Heart left ventricle (tissue), 16 donors: Measurements from ENCODE around the gene RAD51B. TPM values are rescaled to one million over a fixed set of nuclear protein-coding genes. Genes with fewer than 3 reads are reported as not detected.

Source experiments
- ATAC-seq, 4 donors: fragments of 200-7000 bp; cut with Tn5 transposase; one replicate each; pipeline ENCODE4 v1.9.1; 2020 to 2022; ENCODE audit warnings: moderate library complexity in 4 of 4, mild to moderate bottlenecking in 3 of 4, moderate number of reproducible peaks in 1 of 4
- DNase-seq, 5 donors: peaks; one replicate each; pipeline ENCODE4 v3.0.0-alpha.2; 2020
- H3K27ac ChIP-seq, 12 donors: fragments of 200-600 bp; sonication (generic) in 4 of 12; one replicate each; pipeline versions ENCODE4 v1.5.0 to v1.8.0; 2016 to 2022; ENCODE audit warnings: mild to moderate bottlenecking in 2 of 12
- H3K27me3 ChIP-seq, 9 donors: fragments of 200-600 bp; sonication (generic) in 2 of 9; one replicate each; pipeline versions ENCODE4 v1.5.1 to v1.8.0; 2016 to 2022; ENCODE audit warnings: mild to moderate bottlenecking in 3 of 9
- H3K36me3 ChIP-seq, 9 donors: fragments of 200-600 bp; sonication (generic) in 2 of 9; one replicate each; pipeline versions ENCODE4 v1.5.0 to v1.8.0; 2018 to 2022; ENCODE audit warnings: mild to moderate bottlenecking in 2 of 9
- H3K4me1 ChIP-seq, 12 donors: fragments of 200-600 bp; sonication (generic) in 4 of 12; one replicate each; pipeline versions ENCODE4 v1.5.0 to v1.8.0; 2016 to 2022; ENCODE audit warnings: mild to moderate bottlenecking in 3 of 12
- H3K4me3 ChIP-seq, 12 donors: fragments of 200-600 bp; sonication (generic) in 4 of 12; one replicate each; pipeline versions ENCODE4 v1.5.0 to v1.8.0; 2017 to 2022; ENCODE audit warnings: mild to moderate bottlenecking in 9 of 12, moderate library complexity in 4 of 12
- H3K9me3 ChIP-seq, 12 donors: fragments of 200-600 bp; sonication (generic) in 4 of 12; one replicate each; pipeline versions ENCODE4 v1.5.0 to v1.8.0; 2016 to 2022; ENCODE audit warnings: mild to moderate bottlenecking in 1 of 12
- POLR2A ChIP-seq, 2 donors: fragments of 450-650 bp; IDR thresholded peaks; one replicate each; pipeline ENCODE4 v1.6.1; 2017; ENCODE audit warnings: antibody characterized with exemption in 2 of 2, mild to moderate bottlenecking in 2 of 2, moderate library complexity in 2 of 2
- WGBS, 4 donors: extraction: QIAGEN DNeasy Blood & Tissue Kit in 2 of 4; methylation state at CpG; one replicate each; pipeline versions ENCODE4 v1.1.5 to v1.1.7; 2013 to 2018; 5-methylcytosine and 5-hydroxymethylcytosine counted together
- intact Hi-C, 10 donors: fragments of 100-400 bp; cut with DNase I; formaldehyde crosslinking; loops; one replicate each; pipeline versions ENCODE4 v1.11.1 to v1.14.2; 2022
- polyA plus RNA-seq, 2 donors: library from polyadenylated mRNA; stranded (reverse); fragments of 200-250 nt; gene quantifications; one replicate each; pipeline ENCODE4 v1.2.3, GENCODE V29; 2013
- total RNA-seq, 9 donors: library from RNA; depleted of rRNA in 2 of 9; stranded (reverse); fragments of >200 nt in 2 of 9; fragmentation: NEBNext Ultra II Directional in 3 of 9; extraction: Animal tissue kit (Norgen Biotek cat#: 25700) in 3 of 9; gene quantifications; one replicate each; pipeline versions ENCODE4 v1.1.0 to v1.2.4, GENCODE V29; 2016 to 2023
- TF ChIP-seq, protein P1 (sequence below), 12 donors: fragments of 200-600 bp; sonication (generic) in 4 of 12; IDR thresholded peaks; one replicate each; pipeline versions ENCODE4 v1.5.0 to v1.8.0; 2018 to 2022; ENCODE audit warnings: antibody characterized with exemption in 12 of 12, mild to moderate bottlenecking in 5 of 12
- donor health status: ischemic (EF 13 %, LVEDD 7.1; RV severe dilation, severe dysfunction).
- donor health status: healthy with polysubstance abuse.
- donor health status: DM: no; HTN: yes; CAD: no.
- donor health status: DM: no; HTN: no; CAD: no.
- donor health status: ischemic (EF 25% LVEDD 6.9; RV normal size, moderate dysfunction).
- donor health status: ischemic (EF 25% LVEDD 5.7; RV mildly dilated, moderate dysfunction).
- donor health status: healthy.
- donor health status: DM: yes; HTN: yes; CAD: no.
- donor health status: ischemic (EF 35%, LVEDD 5.7; RV mildly dilated, moderate dysfunction).
- donor health status: nonischemic (EF 11% LVEDD 7.7; RV severe dilation, severe dysfunction).
- donor health status: DM: yes; HTN: yes; CAD: no.
- donor health status: PGD.
- donor health status: ischemic (EF 29% LVEDD 5.4; RV normal size, mild dysfunction).
- donor health status: nonischemic (EF 23%, LVEDD 6.1; RV moderate dilation, normal function).

The RAD51B gene
- total and polyA plus RNA-seq, 11 donors, result 1.3 to 11.3 (median 3.2) TPM

DNA sequence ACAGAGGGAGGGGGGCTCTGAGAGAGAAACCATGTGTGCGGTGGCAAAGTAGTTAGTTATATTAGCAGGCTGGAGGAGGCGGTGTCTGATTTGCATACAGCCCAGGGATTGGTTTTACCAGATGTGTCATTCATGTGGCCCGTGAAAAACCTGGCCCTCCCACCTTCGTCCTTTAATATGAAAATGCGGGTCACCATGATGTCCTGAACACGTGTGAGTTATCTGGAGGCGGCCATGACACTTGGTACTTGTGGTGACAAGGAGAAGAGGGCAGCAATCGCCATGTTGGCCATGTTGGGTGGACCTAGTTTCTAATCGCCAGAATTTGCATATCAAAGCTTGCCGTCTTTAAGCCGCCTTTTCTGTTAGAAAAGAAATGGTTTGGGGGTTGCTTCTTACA lies 108.8 kb downstream of the RAD51B start:
- ATAC-seq (no peak), DNase-seq (no peak)
- no peaks in the 10 kb centered on the region for H3K4me1 ChIP-seq
- 87 to 93% (median 90%) methylated on average over 11 of the region's 11 CpGs for WGBS, 4 donors
- no peak overlapping the region for H3K27ac ChIP-seq
- intact Hi-C loops, result no loop called here
- H3K4me3 ChIP-seq, result no peak overlapping the region
- TF ChIP-seq, protein P1, sequence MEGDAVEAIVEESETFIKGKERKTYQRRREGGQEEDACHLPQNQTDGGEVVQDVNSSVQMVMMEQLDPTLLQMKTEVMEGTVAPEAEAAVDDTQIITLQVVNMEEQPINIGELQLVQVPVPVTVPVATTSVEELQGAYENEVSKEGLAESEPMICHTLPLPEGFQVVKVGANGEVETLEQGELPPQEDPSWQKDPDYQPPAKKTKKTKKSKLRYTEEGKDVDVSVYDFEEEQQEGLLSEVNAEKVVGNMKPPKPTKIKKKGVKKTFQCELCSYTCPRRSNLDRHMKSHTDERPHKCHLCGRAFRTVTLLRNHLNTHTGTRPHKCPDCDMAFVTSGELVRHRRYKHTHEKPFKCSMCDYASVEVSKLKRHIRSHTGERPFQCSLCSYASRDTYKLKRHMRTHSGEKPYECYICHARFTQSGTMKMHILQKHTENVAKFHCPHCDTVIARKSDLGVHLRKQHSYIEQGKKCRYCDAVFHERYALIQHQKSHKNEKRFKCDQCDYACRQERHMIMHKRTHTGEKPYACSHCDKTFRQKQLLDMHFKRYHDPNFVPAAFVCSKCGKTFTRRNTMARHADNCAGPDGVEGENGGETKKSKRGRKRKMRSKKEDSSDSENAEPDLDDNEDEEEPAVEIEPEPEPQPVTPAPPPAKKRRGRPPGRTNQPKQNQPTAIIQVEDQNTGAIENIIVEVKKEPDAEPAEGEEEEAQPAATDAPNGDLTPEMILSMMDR (IDR thresholded peaks at IDR 0.05), result no peak
- TF ChIP-seq POLR2A (IDR thresholded peaks at IDR 0.05), result no peak
- no peaks in the 10 kb centered on the region for H3K36me3 ChIP-seq
- H3K9me3 ChIP-seq, result peaks cover 0 to 55% (median 18%) of the 10 kb centered on the region in 12 donors
- no peaks in the 10 kb centered on the region for H3K27me3 ChIP-seq

DNA sequence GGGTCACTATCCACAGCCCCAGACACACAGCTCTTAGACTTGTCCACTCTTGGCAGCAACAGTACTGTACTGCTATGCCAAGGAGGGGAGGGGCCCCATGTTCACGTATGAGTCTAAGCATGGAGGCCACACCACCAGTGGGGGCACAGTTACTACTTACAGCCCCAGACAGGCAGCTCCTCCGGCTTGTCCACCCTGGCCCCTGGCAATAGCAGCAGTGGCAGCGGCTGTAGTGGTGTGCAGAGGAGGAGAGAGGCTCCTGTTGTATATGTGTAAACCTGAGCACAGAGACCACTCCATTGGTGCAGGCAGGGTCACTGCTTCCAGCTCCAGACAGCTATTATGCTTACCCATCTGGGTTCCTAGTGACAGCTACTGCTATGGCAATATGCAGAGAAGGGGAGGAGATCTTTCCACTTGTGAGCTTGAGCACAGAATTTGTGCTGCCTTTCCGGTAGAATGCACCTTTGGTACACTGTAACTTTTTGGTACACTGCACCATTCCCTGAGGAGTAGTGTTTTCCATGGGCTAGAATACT lies 113.2 kb downstream of the RAD51B start:
- 79 to 89% (median 88%) methylated on average over 3 to 4 of the region's 4 CpGs for WGBS, 4 donors
- Histone ChIP-seq H3K27me3 (no peaks in the 10 kb centered on the region), H3K9me3 (peaks cover 0 to 38% (median 18%) of the 10 kb centered on the region in 12 donors), H3K36me3 (no peaks in the 10 kb centered on the region), H3K4me3 (no peak overlapping the region), H3K4me1 (peaks cover 0 to 23% (median 6%) of the 10 kb centered on the region in 12 donors), H3K27ac (no peak overlapping the region)
- DNase-seq (no peak), ATAC-seq (peak in 1 of 4 donors; percentile 27)
- TF ChIP-seq POLR2A (IDR thresholded peaks at IDR 0.05), result no peak
- TF ChIP-seq, protein P1 (IDR thresholded peaks at IDR 0.05), result no peak
- intact Hi-C loops, result loop anchor here in 2 of 10 donors (5.0 kb wide), 2 partner anchors 885 to 910 kb away; no protein-coding TSS in a partner anchor

DNA sequence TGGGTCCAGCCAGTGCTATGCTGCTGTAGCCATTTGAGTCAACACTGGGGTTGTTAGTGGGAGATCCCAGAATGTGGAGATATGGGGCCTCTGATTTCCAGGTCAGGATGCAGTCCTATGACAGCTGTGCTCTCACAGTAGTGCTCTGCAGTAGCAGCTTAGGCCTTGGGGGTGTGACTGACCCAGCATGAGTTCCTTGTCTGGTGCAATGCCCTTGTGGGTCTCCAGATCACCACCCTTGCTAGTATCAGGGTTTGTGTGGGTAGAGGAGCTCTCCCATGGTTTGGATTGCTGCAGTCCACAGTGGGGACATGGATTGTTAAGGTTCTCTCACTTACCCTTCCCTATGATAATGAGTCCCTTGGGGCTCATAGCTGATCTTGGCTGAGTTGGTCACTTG lies 113.7 kb downstream of the RAD51B start:
- DNase-seq (no peak), ATAC-seq (peak in 2 of 4 donors; percentile 31 to 32)
- Histone ChIP-seq H3K27ac (peak overlapping the region in 1 of 12 donors; percentile 13), H3K4me3 (no peak overlapping the region), H3K9me3 (peaks cover 0 to 33% (median 18%) of the 10 kb centered on the region in 12 donors), H3K36me3 (no peaks in the 10 kb centered on the region), H3K4me1 (peaks cover 0 to 23% (median 6%) of the 10 kb centered on the region in 12 donors), H3K27me3 (no peaks in the 10 kb centered on the region)
- intact Hi-C loops, result loop anchor here in 2 of 10 donors (5.0 kb wide), 2 partner anchors 884 to 909 kb away; no protein-coding TSS in a partner anchor
- TF ChIP-seq POLR2A (IDR thresholded peaks at IDR 0.05), result no peak
- TF ChIP-seq, protein P1 (IDR thresholded peaks at IDR 0.05), result no peak

DNA sequence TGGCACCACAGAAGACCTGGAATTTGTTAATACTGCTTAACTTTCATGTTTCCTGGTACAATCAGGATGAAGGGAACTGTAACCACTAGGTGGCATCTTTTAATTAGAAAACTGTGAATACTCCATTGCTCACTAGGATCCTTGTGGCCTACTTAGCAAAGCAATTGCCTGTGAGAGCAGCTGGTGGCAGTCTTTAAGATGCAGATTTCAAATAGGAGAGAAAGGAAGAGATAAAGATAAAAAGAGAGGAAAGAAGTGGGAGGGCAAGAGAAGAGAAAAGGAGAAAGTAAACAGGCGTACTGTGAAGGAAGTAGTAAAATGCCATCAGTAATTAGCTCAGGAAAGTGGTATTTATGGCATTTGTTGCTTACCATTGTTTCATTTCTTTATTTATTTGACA lies 114.5 kb downstream of the RAD51B start:
- Histone ChIP-seq H3K27ac (peak overlapping the region in 10 of 12 donors; percentile 8 to 58 (median 31)), H3K36me3 (no peaks in the 10 kb centered on the region), H3K27me3 (no peaks in the 10 kb centered on the region), H3K9me3 (peaks cover 0 to 25% (median 17%) of the 10 kb centered on the region in 12 donors), H3K4me3 (no peak overlapping the region), H3K4me1 (peaks cover 0 to 23% (median 6%) of the 10 kb centered on the region in 12 donors)
- WGBS, 4 donors, result 44 to 53% (median 45%) methylated on average over 1 of the region's 1 CpG
- intact Hi-C loops, result loop anchor here in 3 of 10 donors (2.0 to 5.0 kb wide), 3 partner anchors 883 to 908 kb away; no protein-coding TSS in a partner anchor
- ATAC-seq (peak; percentile 71 to 96 (median 84)), DNase-seq (peak in 3 of 5 donors; percentile 27 to 30 (median 30))
- TF ChIP-seq POLR2A (IDR thresholded peaks at IDR 0.05), result no peak
- TF ChIP-seq, protein P1 (IDR thresholded peaks at IDR 0.05), result peak; percentile 46 to 83 (median 62)
